SKM-1 (cell line): ENCODE data around the gene TMEM132E.

Experiments used
- DNase-seq: peaks from one replicate; lab custom pipeline; 2025; ENCODE audit not compliant: unreplicated experiment; lab: John Stamatoyannopoulos, UW

TMEM132E gene

DNA sequence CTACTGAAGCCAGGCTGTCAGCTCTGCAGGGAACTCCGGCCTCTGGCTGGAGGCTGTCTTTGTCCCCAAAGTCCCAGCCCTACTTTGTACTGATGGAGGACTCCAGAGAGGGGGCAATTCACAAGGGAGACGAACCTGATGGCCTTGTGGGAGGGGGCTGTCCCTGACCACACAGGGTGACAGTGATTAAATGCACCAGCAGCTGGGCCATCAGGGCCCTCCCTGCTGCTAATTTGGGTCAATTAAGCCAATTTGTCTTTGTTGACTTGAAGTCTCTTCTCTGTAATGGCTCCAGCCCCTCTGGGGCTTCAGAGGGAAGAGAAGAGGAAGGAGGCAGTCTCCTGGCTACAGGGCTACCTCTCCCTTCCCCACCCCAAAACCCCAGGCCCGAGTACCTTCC lies 22.0 kb downstream of the TMEM132E start:
- DNase-seq, result no peak

GRCh38 chr17:34603974-34604373 lies 24.6 kb downstream of the TMEM132E start:
- DNase-seq, result no peak

- DNase-seq, result no peak
Measured at GRCh38 chr17:34606763-34607162, 27.4 kb downstream of the TMEM132E start.

GRCh38 chr17:34607917-34608316 lies 28.5 kb downstream of the TMEM132E start:
- DNase-seq, result no peak

DNA sequence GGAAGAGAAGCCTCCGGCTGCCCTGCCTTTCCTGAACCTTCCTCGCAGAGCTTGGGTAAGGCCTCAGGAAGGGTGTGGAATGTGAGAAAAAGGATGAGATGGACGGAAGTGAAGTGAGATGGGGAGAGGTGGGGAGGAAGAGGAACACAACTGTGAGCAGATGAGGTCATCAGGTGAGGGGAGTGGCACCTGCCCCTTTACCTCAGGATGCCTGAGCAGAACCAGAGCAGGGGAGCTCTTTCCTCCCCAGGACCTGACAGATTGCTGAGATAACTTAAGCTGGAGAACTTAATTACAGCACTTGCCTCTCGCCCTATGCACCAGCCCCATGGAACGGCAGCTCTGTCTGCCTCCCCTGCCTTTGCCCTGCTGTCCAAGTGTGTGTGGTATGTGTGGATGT lies 29.8 kb downstream of the TMEM132E start:
- DNase-seq, result no peak

DNA sequence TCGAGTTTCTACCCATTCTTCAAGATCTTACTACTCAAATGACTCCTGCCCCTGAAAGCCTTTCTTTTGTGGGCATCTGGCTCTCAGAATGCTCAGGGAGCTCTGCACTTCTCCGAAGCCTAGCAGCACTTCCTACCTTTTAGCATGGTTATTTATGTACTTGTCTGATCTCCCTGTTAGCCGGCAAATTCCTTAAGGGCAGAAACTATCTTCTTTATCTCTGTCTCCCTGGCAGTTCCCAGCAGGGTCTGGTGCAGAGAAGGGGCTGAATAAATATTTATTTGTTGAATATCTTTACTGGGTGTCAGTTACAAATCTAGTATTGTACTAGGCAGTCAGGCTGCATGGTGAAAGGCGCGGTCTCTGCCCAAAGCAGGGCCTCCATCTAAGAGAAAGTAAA lies 30.7 kb downstream of the TMEM132E start:
- no peak for DNase-seq

DNA sequence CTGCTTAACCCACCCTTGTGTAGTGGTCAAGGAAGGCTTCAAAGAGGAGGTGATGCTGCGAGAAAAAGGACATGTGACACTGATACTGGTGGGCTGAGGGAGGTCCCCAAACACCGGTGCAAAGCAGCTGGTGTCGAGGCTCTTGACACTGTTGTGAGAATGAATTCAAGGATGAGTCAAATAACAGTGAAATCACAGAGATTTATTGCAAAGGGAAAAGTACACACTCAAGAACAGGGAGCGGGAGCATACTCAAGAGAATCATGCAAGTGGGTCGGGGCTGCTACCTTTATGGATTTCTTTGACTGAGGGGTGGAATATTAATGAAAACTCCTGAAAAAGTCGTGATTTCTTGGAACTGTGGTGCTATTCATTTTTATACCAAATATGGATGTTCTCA lies 31.1 kb downstream of the TMEM132E start:
- DNase-seq, result no peak

DNA sequence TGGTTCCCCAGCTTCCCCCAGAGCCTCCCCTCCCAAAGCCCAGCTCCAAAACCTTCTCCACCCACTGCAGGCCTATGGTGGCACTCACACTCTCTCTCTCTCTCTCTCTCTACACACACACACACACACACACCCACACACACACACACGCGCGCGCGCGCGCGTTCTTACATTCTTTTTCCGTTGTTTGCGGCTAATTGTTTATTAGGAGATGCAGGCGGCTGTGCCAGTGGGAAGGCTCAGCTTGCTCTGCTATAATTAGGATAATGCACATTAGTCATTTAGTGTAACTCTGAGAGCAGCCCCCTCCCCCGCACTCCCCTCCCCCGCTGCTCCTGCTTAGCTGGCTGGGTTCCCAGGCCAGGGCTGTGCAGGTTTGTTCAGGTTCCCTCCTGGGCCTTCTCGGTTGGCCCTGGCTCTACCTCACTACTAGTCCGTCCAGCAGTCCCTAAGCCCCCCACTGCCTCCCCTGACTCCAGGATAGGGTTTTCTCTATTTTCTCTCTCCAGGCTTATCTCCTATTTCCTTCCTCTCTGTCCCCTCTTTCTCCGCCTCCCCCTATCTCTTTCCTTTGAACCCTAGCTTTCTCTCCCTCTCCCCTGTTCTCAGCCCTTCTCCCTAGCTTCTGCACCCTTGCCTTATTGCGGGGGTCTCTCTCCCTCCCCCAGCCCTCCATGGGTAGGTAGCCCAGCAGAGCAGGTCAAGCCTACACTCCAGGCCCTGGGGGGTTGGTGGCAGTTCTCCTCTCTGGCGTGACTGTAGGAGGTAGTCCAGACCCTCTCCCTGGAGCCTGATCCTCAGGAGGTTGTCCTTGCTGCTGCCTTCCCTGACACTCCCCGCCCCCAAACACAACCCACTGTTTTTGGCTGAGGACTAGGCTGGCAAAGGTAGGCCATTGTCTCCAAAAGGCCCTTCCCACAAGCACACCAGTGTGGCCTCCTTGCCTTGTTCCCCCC lies 34.0 kb downstream of the TMEM132E start:
- DNase-seq, result no peak

GRCh38 chr17:34614698-34615097 lies 35.3 kb downstream of the TMEM132E start:
- no peak for DNase-seq

GRCh38 chr17:34615326-34615725 lies 35.9 kb downstream of the TMEM132E start:
- DNase-seq, result no peak

- DNase-seq, result no peak
Measured at GRCh38 chr17:34616148-34616547, 36.8 kb downstream of the TMEM132E start.

- DNase-seq, result no peak
Measured at GRCh38 chr17:34617398-34617797, 38.0 kb downstream of the TMEM132E start.

- no peak for DNase-seq
Measured at GRCh38 chr17:34619687-34620217, 40.4 kb downstream of the TMEM132E start.

- DNase-seq, result no peak
Measured at GRCh38 chr17:34620458-34620857, 41.1 kb downstream of the TMEM132E start.

- DNase-seq, result no peak
Measured at GRCh38 chr17:34622862-34623623, 43.7 kb downstream of the TMEM132E start.

- DNase-seq, result no peak
Measured at GRCh38 chr17:34623856-34624766, 44.7 kb downstream of the TMEM132E start.

DNA sequence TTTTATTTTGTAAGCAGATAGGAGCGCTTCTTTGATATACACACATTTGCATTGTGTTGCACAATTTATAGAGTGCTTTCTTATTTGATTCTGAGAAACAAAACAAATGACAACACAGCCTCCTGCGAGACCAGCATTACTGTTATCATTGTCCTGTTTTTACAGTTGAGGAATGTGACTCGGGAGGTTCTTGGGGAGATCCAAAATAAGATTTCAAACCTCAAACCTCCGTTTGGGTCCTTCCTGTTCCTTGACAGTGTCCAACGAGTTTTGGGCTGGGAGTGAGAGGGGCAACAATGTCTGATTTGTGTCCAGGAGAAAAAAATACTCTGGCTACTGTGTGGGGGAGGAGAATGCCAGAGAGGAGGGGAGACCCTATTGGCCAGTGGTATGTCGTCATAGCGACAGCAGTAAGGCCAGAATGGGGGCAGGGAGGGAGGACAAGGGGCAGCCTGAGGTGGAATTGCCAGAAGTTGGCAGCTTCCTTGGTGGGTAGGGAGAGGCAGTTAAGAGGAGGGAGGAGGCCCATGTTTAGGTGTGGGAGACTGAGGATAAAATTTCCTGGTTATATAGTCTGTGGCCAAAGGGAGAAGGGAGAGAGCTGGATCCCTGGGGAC lies 45.5 kb downstream of the TMEM132E start:
- DNase-seq, result no peak

DNA sequence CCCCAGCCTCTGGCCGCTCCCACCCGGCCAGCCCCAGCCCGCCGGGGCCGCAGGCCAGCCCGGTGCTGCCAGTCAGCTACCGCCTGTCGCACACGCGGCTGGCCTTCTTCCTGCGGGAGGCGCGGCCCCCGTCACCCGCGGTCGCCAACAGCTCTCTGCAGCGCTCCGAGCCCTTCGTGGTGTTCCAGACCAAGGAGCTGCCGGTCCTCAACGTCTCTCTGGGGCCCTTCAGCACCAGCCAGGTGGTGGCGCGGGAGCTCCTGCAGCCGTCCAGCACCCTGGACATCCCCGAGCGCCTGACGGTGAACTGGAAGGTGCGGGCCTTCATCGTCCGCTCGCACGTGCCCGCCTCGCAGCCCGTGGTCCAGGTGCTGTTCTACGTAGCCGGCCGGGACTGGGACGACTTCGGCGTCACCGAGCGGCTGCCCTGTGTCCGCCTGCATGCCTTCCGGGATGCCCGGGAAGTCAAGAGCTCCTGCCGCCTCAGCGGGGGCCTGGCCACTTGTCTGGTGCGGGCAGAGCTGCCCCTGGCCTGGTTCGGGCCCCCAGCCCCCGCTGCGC lies 46.8 kb downstream of the TMEM132E start:
- DNase-seq, result no peak

- no peak for DNase-seq
Measured at GRCh38 chr17:34628879-34629278, 49.5 kb downstream of the TMEM132E start.

GRCh38 chr17:34633351-34633750 lies 54.0 kb downstream of the TMEM132E start:
- DNase-seq, result no peak
